LNCaP clone FGC (cell line): Measurements from ENCODE around the gene TOX3.

Source experiments
- DNase-seq: peaks from one replicate; pipeline ENCODE4 v3.0.0-alpha.2; 2011; ENCODE audit warnings: low read depth
- H3K4me3 ChIP-seq: 2 replicates; pipeline ENCODE4 v1.5.1; 2011; ENCODE audit warnings: mild to moderate bottlenecking, low read depth, low read length, control low read depth
- CTCF ChIP-seq: IDR thresholded peaks from 2 replicates; pipeline ENCODE4 v1.5.1; 2012; ENCODE audit warnings: mild to moderate bottlenecking; ENCODE audit not compliant: control insufficient read depth, insufficient read depth; ENCODE audit errors: extremely low read depth

Gene TOX3

GRCh38 chr16:52399116-52399515 lies 147.8 kb downstream of the TOX3 start:
- no peak for TF ChIP-seq CTCF

GRCh38 chr16:52398491-52398960 lies 148.4 kb downstream of the TOX3 start:
- no peak for TF ChIP-seq CTCF
- no peak overlapping the region for H3K4me3 ChIP-seq
- no peak for DNase-seq

More at GRCh38 chr16:52399116-52399515, 147.8 kb downstream of the TOX3 start:
- H3K4me3 ChIP-seq = no peak overlapping the region
- DNase-seq = no peak

GRCh38 chr16:52398021-52398420 lies 148.9 kb downstream of the TOX3 start:
- no peak for TF ChIP-seq CTCF
- no peak overlapping the region for H3K4me3 ChIP-seq
- no peak for DNase-seq

GRCh38 chr16:52393448-52393847 lies 153.5 kb downstream of the TOX3 start:
- no peak for TF ChIP-seq CTCF
- DNase-seq = no peak
- no peak overlapping the region for H3K4me3 ChIP-seq

GRCh38 chr16:52389045-52389444 lies 157.9 kb downstream of the TOX3 start:
- no peak overlapping the region for H3K4me3 ChIP-seq
- TF ChIP-seq CTCF = no peak
- no peak for DNase-seq
